Stimulated activated CD8-positive, alpha-beta memory T cell treated with anti-CD3 and anti-CD28 coated beads, Interleukin-4, amount 100 ng/mL, for 48 hours (primary cell): ENCODE data around the gene TOP3A.
"Not testable (repeated sequence)": the region's sequence is repeated elsewhere in the genome, so short reads cannot be mapped to it uniquely, and the experiment has no call there.

Experiments
- DNase-seq: peaks from one replicate; pipeline ENCODE4 v3.0.0-alpha.2; 2020

Gene TOP3A, protein sequence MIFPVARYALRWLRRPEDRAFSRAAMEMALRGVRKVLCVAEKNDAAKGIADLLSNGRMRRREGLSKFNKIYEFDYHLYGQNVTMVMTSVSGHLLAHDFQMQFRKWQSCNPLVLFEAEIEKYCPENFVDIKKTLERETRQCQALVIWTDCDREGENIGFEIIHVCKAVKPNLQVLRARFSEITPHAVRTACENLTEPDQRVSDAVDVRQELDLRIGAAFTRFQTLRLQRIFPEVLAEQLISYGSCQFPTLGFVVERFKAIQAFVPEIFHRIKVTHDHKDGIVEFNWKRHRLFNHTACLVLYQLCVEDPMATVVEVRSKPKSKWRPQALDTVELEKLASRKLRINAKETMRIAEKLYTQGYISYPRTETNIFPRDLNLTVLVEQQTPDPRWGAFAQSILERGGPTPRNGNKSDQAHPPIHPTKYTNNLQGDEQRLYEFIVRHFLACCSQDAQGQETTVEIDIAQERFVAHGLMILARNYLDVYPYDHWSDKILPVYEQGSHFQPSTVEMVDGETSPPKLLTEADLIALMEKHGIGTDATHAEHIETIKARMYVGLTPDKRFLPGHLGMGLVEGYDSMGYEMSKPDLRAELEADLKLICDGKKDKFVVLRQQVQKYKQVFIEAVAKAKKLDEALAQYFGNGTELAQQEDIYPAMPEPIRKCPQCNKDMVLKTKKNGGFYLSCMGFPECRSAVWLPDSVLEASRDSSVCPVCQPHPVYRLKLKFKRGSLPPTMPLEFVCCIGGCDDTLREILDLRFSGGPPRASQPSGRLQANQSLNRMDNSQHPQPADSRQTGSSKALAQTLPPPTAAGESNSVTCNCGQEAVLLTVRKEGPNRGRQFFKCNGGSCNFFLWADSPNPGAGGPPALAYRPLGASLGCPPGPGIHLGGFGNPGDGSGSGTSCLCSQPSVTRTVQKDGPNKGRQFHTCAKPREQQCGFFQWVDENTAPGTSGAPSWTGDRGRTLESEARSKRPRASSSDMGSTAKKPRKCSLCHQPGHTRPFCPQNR

DNA sequence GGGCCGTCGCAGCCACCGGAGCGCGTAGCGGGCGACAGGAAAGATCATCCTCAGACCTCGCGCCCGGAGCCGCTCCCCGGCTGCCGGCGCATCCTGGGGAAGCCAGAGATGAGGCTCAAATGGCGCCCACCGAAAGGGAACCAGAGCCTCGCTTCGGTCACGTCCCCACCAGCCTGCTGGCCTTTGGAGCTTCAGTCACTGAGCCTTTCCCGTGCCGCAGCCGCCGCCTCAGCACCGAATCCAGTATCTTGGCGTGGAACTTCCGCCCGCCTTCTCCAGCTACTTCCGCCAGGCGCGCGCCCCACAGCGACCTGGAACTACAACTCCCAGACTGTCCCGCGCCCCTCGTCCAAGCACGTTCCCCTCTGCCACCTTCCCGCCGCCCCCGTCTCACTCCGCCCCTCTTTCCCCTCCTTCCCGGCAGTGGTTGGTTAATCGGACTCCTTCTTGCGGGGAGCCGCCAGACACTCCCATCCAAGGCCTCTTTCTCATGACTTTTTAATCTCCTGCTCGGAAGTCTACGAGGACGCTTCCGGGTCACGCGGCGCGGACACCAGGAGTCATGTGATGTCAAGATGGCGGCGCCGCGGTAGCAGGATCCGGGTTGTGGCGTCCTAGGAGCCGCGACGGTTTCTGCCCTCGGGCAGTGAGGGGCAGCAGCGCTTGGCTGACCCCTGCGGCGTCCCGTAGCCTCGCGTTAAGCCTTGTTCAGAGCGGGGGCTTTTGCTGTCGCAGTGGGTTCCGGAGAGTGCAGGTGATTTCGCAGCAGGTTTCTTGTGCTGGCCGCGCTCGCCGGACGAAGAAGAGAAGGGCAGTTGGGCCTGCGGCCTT lies at the start of gene TOP3A, which contains the start of gene SMCR8:
TSS of gene TOP3A (minus strand) at position 264 of the 831 bp plus-strand sequence. CDS start at position 48, 216 bp downstream.
TSS of gene SMCR8 (plus strand) at position 563 of the 831 bp plus-strand sequence. CDS start 497 bp downstream, outside the sequence.
- peak; percentile 97 for DNase-seq

DNA sequence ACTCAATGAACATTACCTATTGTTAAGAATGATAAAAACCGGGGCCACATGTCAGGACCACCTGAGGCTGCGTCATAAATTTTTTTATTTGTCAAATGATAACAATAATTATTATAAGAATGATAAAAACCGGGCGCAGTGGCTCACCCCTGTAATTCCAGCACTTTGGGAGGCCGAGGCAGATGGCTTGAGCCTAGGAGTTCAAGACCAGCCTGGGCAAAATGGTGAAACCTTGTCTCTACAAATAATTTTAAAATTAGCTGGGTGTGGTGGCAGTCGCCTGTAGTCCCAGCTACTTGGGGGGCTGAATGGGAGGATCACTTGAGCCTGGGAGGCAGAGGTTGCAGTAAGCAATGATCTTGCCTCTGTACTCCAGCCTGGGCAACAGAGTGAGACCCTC lies 49.4 kb upstream of the TOP3A start:
- DNase-seq = no peak

DNA sequence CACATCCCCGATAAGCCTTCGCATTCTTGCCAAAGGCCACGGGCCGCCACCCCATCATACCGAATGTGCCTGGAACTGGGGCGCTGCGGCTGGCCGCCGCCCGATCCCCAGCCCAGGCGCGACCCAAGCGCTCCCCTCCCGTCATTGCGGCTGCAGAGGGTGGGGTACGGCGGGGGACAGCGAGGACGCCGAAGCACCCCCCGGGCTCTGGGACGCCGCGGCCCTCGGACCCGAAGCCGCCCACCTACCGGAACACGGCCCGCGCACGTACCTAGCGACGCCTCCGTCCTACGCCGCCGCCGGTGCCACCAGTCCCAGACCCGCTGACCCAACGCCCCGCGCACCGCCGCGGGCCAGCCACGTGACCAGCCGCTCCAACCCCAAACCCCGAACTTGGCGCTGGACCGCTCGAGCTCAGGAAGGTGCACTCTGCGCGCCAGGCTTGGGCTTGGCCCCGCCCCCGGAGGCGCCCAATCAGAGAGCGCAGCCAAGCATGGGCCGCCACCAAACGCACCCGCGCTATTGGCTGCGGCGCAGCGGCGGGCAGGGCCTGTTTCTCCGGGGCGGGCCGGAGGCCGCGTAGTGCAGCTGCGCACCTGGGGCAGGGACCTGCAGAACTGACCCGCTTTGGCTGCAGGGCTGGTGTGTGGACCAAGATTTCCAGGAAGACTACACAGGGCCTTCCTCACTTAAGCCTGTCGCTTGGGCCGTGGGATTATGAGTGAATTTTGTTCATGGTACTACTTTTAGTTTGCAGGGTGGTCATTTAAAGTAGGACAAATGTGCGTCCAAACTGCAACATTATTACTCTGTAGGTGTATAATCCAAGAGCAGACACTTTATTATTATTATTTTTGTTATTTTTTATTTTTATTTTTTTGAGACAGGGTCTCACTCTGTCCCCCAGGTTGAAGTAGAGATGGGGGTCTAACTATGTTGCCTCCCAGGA lies 48.6 kb upstream of the TOP3A start, which contains the start of gene SHMT1:
TSS of gene SHMT1 (minus strand) at position 450 of the 949 bp plus-strand sequence. CDS start 7,569 bp downstream, outside the sequence.
- peak; percentile 94 for DNase-seq

DNA sequence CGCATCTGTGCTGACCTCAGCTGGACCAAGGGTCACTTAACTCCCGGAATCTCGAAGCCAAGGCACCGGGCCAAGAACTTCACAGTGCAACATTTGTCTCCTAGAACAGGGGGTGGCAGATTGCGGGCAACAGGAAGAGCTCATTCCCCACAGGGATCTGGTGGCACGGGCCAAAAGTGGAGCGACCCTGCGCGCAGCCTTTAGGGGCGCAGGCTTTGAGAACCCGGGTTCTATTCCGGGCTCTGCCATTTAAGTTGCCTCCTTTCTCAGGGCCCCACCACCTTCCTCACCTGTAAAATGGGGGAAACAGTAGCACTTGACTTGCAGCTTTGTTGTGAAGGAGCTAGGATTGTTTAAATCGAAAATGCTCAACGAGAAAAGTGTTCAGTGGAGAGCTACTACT lies 47.9 kb upstream of the TOP3A start:
- peak; percentile 43 for DNase-seq

DNA sequence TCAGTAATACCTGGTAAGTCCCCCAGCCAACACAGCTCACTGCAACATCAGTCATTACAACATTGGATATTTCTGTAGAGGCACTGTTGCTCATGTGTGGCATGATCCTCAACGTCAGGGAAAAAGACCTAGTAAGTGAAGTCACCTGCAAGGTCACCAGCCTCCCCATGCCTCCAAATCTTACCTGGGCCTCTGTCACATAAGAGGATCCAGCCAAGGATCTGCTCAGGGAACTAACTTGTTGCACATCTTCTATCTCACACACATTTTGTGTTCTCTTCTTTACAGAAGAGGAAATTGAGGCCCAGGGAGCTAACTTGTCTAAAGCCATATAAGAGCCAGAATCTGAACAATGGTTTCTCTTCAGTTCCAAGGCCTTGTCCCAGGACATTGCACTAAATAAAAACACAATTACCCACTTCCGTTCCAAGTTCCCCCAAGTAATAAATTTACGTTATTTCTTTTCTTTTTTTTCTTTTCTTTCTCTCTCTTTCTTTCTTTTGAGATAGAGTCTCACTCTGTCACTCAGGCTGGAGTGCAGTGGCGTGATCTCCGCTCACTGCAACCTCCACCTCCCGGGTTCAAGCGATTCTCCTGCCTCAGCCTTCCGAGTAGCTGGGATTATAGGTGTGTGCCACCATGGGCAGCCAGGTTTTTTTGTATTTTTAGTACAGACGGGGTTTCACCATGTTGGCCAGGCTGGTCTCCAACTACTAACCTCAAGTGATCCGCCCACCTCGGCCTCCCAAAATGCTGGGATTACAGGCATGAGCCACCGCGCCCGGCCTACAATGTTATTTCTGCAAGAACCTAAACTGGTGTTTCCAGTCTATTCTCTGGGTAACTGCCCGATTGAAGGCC lies 47.3 kb upstream of the TOP3A start:
- no peak for DNase-seq

DNA sequence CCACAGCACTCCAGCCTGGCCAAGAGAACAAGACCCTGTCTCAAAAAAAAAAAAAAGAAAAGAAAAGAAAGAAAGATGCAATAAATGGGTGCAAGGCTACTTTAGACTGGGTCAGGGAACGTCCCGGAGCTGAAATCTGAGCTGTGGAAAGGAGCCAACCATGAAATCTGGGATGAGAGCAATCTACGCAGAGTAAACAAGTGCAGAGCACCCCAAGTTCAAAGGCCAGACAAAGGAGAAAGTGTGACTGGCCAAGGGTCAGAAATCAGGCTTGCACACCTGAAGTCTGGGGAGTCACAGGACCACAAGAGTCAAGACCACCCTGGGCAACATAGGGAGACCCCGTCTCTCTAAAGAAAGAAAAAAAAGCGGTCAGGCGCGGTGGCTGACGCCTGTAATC lies 45.7 kb upstream of the TOP3A start:
- no peak for DNase-seq

DNA sequence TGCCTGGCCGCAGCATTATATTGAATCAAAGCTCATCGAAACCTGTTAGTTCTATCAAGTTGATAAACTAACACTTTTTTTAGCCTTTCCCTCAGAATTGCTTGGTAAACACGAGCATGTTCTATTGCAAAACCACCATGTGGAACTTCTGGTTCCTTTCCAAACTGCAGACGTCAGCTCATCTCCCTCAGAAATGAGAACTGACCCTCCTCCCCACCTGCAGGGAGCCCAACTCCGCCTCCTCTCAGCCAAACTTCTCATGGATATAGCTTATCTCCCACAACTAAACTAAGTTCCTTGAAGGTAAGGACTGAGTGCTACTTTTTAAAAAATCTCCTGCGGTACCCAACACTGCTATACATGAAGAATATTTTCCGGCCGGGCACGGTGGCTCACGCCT lies 41.8 kb upstream of the TOP3A start:
- no peak for DNase-seq

DNA sequence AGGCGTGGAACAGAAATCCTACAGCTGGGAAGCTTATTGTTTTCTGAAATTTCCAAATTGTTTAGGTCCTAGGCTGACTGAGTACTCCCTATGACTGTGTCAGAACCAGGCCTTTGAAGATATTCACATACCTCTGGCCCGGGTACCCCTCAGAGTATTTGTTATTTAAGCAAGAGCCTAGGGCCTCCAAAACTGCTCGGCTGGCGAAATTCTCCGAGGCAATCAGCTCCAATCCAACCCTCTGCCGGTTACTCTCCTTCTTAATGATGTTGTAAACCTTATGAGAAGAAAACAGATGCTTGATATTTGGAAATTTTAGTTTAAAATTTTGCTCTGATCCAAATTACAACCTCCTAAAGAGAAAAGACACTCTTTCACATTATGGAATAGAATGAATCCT lies 38.7 kb upstream of the TOP3A start:
- no peak for DNase-seq

DNA sequence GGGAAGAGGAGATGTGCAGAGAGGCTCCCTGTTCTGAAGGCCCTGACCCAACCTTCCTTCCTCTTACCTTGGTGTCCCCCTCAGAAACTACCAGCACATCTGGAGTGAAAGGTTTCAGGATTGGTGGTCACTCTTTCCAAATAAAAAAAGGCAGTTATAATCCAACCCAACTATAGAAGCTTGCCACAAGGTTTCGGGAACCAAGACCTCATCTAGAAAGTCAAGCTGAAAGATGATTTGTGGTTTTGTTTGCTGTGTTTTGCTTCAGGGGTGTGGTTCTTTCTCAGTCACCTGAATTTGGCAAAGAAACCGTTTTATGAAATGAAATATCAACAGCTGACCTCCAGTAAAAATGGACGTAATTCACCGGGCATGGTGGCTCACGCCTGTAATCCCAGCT lies 29.2 kb upstream of the TOP3A start:
- no peak for DNase-seq

DNA sequence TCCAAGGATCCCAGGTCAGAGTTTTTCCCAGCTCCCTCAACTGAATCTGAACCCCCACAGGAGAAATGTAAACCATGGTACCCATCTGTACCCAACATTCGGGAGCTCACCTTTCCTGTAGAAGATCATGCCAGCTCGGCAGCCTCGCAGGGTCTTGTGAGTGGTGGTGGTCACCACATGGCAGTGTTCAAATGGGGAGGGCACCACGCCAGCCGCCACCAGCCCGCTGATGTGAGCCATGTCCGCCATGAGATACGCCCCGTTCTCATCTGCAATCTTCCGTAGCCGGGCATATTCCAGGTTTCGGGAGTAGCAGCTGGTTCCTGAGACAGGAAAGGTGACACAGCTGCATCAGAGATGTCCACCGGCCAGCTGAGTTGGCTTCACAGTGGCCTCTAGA lies 25.1 kb upstream of the TOP3A start:
- DNase-seq = no peak

DNA sequence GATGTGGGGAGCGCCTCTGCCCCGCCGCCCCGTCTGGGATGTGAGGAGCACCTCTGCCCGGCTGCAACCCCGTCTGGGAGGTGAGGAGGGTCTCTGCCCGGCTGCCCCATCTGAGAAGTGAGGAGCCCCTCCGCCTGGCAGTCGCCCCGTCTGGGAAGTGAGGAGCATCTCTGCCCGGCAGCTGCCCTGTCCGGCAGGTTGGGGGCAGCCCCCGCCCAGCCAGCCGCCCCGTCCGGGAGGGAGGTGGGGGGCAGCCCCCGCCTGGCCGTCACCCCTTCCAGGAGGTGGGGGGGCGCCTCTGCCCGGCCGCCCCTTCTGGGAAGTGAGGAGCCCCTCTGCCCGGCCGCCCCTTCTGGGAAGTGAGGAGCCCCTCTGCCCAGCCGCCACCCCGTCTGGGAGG lies 23.4 kb upstream of the TOP3A start:
- not testable (repeated sequence) for DNase-seq

DNA sequence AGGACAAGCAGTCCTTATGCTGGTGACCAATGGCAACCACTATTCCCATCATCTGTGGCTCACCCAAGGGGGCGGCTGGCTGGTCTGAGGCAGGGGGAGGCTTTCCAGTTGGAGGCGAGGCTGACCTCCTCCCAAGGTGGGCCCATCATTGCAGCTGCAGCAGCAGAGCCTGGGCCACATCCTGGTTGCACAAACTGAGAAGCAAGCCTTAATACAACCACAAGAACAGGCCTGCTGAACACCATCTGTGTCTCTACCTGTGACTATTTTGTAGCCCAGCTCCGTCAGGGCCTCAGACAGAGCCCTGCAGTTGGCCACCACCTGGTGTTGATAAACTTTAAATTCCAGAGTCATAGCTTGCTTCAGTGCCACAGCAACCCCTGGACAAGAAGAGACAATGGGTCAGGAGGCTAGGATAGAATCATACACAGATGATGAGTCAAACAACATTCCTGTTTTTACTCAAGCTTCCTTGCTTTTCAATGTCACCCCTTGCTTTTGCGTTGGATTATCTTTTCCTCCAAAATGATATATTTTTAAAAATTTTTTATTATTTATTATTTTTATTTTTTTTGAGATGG lies 18.2 kb upstream of the TOP3A start:
- no peak for DNase-seq

DNA sequence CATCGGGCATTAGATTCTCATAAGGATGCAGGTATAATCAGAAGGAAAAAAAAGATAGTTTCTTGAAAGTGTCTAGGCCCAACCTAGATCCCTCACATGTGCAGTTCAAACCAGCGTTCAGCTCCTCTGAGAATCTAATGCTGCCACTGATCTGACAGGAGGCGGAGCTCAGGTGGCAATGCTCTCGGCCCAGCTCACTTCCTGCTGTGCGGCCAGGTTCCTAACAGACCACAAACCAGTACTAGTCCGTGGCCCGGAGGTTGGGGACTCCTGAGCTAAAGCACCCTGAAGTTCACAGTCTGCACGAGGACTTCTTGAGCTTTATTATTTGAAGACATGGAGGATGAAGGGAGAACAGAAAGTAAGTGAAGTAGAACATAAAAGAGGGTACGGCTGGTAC lies 17.1 kb upstream of the TOP3A start:
- no peak for DNase-seq

DNA sequence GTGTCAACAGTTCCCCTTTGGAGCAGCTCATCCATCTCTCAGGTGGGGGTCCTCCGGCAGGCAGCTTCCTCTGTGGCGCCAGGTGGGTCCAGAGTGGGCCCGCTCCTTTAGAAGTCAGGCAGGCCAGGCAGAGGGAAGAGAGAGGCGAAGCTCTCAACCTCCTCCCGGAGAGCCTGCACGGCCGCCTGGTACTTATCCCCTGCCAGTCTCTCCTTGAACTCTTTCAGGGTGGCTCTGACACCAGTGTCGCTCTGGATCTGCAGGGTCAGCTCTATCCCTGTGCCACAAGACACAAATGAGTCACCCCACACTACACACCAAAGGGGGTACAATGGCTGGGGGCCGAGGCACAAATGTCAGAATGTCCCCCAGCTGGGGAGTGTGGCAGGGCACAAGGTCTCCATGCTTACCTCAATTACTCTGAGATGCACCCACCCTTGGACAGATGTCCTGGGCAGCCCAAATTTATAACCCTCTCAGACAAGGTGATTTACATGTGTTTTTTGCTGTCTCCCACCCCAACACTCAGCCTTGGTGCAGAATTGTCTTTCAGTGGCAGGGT lies 13.9 kb upstream of the TOP3A start:
- no peak for DNase-seq

DNA sequence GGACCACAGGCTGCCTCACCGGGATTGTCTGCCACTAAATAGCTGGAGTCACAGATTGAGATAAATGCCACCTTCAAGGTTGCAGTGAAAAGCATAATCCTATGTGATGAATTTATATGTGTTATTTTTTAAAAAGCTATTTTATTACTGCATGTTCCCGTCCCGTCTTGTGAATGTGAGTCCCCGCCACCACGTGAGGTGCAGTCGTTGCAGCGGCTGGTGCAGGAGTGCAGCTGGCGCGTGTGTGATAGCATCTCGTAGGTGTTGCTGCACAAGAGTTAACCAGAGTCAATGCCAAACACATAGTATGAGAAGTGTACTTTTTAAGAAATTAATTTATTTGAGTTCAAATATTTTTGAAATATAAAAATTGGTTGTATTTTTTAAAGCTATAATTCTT lies 12.8 kb upstream of the TOP3A start:
- no peak for DNase-seq

DNA sequence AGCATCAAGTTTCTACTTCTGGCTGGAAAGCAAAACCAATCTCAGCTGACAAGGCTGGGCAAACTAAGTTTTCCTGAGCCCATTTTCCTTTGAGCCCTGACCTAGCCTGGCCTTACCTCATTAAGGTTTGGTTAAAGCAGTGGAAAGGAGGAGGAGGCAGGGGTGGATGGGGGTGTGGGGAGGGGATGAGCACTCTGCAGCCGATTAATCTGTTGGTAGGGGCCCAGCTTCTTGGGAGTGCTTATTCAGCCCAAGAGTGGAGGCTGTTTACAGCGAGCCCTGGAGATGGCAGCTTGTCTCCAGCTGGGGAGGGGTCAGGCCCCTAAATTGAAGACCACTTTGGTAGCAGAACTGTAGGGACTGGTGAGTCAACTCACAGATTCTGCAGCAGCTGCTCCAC lies 12.3 kb upstream of the TOP3A start:
- DNase-seq = no peak

DNA sequence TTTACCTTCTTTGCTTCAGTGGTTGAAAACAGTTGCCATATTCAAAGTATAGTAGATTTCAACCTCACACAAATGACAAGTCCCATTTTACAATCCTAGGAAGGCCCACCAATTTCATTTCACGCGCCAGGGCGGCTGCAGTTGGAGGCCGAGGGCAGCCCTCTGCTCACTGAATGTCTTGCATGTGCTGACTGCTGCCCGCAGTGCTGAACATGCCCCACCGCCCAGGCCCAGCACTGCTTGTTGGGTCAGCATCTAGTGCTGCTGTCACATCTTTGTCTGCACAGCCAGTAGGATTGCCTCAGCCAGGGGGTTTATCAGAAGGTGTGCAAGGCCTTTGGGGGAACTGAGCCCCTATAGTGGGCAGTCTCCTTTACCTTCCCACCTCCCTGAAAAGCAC lies 11.8 kb upstream of the TOP3A start:
- no peak for DNase-seq

DNA sequence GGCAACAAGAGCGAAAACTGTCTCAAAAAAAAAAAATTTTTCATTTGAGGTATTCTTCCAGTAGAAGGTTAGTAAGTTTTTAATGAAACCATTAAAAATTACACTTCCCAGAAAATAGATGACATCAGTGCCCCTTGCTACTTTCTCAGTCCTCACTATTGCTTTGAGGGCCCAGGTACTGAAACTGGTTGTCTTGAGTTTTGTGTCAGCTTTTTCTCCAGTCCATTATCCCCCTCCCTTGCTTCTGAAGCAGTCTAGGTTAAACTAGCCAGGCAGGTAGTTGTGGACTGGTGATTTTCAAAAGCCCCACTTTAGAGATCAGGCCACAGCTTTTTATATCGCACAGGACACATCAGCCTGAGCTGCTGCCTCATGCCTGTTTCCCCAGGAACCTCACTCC lies 11.2 kb upstream of the TOP3A start:
- DNase-seq = no peak
